RWPE1 (cell line): Measurements from ENCODE around the gene MROH2B.

ENCODE experiments used
- CTCF ChIA-PET: fragments of 350-600 bp; sonication (Branson Sonifier 250); formaldehyde crosslinking; extraction: SDS; loops from one replicate; lab custom pipeline; 2021; lab: Yijun Ruan, JAX
- POLR2A ChIA-PET: fragments of 400-600 bp; formaldehyde crosslinking; extraction: SDS; loops from one replicate; lab custom pipeline; 2020; ENCODE audit warnings: antibody characterized with exemption; ENCODE audit not compliant: low non-redundant PET; lab: Yijun Ruan, JAX
- DNase-seq: peaks from one replicate; pipeline ENCODE4 v3.0.0; 2012; ENCODE audit warnings: low spot score
- H3K27ac ChIP-seq: fragments of 450-650 bp; 2 replicates; pipeline ENCODE4 v1.5.1; 2017
- CTCF ChIP-seq: fragments of 450-650 bp; conservative IDR thresholded peaks from 2 replicates; pipeline ENCODE4 v1.5.1; 2017; ENCODE audit warnings: low read depth, mild to moderate bottlenecking

Gene MROH2B

GRCh38 chr5:41083306-41083705 is 12.2 kb upstream of the MROH2B start:
- no peak for DNase-seq
- CTCF ChIA-PET: no interaction called here
- TF ChIP-seq CTCF: no peak
- H3K27ac ChIP-seq: no peak overlapping the region
- POLR2A ChIA-PET: no interaction called here

DNA sequence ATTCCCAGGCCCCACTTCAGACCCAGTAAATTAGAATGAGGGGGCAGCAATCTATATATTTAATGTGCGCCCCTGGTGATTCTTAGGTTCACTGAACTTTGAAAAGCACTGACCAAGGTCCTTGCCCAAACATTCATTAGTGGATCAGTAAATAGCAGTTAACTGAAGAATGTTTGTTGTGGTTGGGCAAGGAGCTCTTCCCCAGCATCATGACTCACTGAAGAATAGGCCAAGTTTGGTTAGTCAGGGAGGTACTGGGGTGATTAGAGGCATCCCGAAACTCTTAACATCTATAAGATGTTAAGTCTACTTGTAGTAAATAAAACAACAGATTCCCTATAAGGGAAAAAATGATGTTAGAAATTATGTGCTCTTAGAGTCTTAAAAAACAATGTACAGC is 833 bp upstream of the MROH2B start:
- TF ChIP-seq CTCF: no peak
- ChIA-PET POLR2A (no interaction called here), CTCF (no interaction called here)
- peak; percentile 11 for DNase-seq
- H3K27ac ChIP-seq: no peak overlapping the region

DNA sequence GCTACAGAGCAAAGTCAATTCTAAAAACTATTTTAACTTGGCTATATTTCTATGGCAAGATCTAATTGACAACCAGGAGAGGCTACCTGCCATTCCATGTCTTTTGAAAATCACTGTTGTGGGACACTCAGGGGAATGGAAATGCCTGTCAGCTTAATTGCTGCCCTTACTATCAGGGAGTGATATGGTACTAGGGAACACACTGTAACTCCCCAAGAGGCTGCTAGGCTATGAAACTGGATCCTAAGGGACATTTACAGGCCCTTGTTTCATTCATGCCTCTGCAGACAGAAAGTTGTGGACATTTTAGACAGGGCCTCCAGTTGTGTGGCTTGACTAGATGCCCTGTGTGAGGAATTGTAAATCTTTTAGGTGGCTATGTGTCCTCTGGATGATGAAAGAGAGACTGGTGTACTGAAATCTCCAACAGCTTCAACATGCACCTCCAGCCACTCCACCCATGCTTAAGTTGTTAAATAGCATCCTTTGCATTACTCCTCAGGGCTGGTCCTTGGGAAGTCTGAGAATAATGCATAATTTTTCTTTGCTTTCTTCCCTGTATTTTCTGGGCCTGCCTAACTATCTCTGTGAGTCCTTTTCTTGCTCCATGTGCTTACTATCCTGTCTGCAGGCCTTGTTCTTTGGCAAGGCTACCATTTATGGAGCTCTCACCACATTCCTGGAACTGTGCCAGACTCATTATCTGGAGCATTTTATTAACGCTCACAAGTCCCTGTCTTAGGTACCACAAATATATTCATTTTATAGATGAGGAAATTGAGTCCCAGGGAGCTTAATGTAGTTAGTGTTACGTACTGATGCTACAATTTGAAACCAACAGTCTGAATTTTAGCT is 3.2 kb downstream of the MROH2B start:
- no peak for TF ChIP-seq CTCF
- DNase-seq: no peak
- ChIA-PET POLR2A (no interaction called here), CTCF (no interaction called here)
- H3K27ac ChIP-seq: no peak overlapping the region

DNA sequence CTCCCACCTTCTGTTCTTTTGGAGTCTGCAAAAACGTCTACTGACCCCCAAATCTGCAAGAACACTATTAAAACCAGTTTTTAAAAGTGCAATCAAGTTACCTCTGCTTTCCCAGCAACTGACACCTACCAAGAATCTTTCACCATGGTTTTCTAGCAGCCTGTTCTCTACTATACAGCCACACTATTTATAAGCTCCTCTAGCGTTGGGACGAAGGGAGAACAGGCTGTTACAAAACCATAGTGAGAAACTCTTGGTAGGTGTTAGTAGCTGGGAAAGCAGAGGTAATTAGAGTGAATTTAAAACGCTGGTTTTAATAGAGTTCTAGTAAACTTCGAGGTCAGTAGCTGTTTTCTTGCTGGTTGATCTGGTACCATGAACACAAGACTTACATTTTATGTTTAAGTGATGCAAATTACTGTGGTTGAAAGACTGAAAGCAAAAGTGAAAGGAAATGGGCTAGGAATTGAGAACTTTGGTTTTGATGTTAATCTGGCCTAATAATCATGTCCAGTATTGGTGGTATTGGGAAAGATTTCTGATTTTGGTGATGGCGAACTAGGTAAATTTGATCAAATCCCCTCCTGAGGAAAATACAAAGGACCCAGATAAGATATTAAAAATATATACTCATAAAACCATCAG is 5.3 kb downstream of the MROH2B start:
- ChIA-PET CTCF (no interaction called here), POLR2A (no interaction called here)
- TF ChIP-seq CTCF: no peak
- no peak for DNase-seq
- no peak overlapping the region for H3K27ac ChIP-seq

GRCh38 chr5:41057940-41058339 is 13.2 kb downstream of the MROH2B start:
- no peak for DNase-seq
- no peak for TF ChIP-seq CTCF
- no peak overlapping the region for H3K27ac ChIP-seq
- POLR2A ChIA-PET: no interaction called here
- CTCF ChIA-PET: no interaction called here

DNA sequence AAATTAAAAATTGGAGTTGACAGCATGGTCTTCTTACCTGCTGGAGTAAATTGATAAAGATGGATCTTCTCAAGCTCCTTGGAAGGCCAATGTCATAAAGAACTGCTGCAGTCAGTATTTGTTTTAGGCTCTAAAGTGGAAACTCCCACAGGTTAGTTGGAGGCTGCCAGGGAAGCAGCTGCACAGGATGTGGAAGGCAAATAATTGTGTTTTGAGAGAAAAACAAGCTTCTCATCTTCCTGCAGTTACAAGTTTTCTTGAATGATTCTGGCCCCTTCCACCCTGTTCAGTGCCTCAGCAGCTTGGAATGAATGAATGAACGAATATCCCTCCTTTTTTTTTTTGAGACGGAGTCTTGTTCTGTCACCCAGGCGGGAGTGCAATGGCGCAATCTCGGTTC is 13.9 kb downstream of the MROH2B start:
- ChIA-PET CTCF (no interaction called here), POLR2A (no interaction called here)
- H3K27ac ChIP-seq: no peak overlapping the region
- no peak for TF ChIP-seq CTCF
- DNase-seq: no peak
